NAMALWA (cell line): Measurements from ENCODE around the gene LTBP2.

ENCODE experiments used
- DNase-seq: peaks from one replicate; pipeline ENCODE4 v3.0.0-alpha.2; 2015; ENCODE audit warnings: low spot score

The LTBP2 gene

DNA sequence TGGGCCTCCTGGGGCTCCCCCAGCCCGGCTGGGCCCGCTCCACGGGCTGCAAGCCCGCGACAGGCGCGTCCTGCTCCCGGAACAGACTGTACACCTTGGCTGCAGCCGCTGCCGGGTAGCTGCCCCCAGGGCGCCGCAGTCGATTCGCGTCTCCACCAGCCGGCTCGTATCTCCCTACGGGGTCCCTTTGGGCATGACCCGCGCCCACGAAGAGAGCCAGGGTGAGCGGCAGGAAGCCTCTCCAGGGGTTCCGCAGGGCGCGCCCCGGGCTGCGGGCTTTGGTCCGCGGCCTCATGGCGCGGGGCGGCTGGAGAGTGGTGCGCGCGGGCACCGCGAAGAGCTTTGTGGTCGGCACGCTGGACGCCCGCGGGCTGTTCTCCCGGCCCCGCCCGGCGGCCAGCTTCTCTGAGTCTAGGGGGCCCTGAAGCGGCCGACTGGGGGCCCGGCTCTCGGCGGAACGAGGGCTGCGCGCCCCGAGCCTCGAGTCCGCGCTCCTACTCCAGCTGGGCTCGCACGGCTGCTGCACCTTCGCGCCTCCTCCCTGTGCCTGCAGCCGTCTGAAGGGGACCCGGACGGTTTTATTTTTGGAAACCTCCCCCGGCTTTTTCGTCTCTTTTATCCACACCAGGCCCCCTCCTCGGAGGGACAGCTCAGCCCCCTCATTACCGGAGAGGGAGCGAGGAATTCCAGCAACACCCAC, at the start of gene LTBP2:
LTBP2 (minus strand) TSS at position 588 of the 700 bp plus-strand sequence; CDS start at position 295, 293 bp downstream.
- DNase-seq = no peak

DNA sequence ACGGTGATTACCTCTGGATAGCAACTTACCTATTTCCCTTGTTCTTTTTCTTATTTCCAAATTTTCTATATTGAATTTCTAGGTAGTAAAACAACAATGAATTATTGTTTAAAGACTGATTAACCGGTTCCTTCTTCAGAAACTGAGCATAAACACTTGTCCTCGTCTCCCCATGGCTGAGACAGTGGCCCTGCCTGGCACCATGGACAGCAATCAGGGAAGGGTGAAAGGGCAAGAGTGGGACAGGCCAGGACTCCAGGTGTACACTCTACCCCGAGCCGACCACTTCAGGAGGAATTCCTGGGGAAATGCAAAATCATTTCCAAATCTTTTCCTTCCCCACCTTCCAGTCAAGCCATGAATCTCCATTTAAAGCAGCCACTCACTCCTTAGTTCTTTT, 48.8 kb upstream of the LTBP2 start:
- DNase-seq = no peak

DNA sequence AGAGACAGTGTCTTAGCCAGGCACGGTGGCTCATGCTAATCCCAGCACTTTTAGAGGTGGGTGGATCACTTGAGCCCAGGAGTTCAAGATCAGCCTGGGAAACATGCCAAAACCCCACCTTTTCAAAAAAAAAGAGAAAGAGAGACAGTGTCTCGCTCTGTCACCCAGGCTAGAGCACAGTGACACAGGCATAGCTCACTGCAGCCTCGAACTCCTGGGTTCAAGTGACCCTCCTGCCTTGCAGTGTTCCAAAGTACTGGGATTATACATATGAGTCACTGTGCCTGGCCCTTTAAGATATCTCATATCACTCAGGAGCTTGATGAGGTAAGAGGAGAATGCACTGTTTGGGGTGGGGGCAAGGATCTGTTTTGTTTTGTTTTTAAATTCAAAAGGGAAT, 48.1 kb upstream of the LTBP2 start:
- no peak for DNase-seq

DNA sequence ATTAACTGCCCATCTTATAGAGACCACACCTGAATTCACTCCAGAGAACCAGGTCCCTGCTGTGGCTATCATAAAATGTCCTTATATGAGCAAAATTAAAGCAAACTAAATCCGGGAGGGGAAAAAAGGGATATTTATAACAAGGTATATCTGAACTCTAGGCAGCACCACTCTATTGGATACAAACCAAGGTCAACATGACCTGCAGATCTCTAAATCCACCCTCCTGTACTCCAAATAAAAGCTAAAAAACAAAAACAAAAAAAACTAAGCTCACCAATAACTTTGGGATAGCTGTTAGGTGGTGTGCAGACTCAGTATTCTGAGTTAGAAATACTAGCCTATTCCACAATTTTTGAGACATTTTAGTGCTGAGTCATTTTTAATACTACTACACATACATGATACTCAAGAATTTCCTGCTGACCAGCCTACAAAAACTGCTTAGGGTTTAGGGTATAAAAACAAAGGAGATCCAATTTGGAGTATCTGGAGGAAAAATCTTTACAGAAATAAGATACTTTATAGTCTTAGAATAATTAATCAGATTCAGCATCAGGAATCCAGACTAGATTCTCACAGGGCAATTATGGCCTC, 46.6 kb upstream of the LTBP2 start:
- no peak for DNase-seq

DNA sequence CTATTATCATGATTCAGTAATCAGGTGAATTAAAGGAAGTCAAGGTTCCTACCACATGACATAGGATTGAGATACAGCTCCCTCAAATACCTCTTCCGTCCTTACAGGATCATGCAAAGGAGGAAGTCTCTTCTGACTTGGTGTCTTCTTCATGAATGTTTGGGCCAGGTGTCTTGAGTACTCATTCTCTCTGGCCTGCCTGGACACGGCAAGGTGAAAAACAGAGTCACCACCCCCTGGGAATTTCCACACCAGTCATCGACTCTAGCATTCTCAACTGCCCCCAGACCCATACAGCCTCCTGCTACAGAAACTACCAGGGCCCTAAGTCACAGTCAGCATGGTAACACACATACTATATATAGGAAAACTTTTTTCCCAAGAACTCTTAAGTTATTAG, 44.9 kb upstream of the LTBP2 start:
- DNase-seq = no peak

DNA sequence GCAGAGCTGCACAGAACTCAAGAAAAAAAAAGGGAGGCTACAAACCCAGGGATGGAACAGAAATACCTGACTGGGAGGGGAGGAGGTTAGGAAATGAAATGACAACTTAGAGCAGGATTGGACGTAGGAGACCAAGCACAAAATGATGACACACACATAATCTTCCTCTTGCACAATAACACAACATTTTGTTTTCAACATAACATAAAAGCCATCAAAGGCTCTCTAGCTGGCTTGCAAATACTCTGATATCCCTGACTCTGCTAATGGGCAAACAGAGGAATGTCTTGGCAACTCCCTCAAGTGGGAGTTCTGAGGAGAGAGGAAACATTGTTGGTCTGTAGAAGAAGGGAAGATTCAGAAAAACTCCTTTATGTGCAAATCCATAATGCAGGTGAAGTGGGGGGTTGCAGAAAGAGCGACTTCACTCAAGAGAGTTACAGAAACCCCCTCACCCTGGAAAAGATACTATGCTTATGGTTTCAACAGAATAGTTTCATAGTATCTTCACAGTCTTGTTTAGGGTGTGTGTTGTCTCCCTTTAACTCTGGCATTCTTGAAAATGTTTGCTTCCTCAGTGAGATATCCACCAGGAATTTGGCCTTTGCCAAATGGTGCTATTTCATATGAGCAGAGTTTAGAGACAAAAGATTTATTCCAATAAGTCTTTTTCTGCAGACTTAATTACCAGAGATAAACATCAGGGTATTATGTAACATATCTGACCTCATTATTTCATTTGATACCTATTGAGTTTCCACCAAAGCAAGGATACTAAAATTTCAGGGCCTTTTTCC, 43.8 kb upstream of the LTBP2 start:
- DNase-seq = no peak

DNA sequence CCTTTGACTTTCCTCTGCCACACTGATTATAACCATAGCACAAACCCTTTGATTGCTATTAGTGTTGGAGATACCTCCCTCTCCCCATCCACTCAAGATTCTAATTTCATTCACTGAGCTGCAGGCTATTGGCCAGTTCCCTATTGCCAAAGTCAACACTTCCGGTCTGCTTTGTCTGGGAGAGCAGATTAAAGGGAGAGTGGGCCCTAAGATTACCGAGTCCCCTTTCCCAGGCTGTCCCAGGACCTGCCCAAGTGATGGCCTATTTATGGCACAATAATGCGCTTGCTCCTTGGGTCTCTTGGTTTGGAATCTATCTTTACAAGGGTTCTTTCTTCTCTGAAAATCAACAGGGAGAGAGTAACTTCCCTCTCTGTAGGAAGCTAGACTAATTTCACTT, 42.9 kb upstream of the LTBP2 start:
- DNase-seq = no peak

DNA sequence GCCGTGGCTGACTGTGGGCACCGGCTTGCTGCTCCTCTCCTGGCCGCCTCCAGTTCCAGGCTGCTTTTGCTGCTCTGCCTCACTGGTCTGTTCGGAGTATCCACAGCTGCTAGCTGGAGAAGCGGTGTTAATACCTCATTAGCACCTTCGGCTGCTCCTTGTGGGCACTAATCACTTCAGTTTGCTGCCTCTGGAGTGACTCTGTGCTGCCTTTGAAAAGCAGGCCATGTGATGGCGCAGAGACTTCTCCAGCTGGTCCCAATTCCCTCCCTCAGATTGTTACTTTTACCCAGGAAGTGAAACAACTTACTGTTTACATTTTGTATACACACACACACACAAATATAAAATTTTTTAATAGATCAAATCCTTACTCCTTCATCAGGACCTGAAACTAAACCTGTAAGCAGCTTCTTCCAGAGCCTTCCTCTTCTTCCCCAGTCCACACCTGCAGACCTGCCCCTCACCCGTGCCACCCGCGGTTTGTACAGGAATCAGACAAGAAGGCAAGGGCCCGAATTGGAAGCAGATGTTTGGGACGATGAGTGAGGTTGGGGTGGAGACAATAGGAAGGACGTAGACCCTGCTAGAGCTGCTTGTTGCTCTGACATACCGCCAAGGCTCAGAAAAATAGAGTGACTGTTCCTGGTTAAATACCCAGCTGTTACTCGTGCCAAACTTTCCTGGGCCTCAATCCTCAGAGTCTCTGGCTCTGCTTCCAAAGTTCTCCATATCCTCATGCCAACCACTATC, 41.5 kb upstream of the LTBP2 start:
- no peak for DNase-seq

DNA sequence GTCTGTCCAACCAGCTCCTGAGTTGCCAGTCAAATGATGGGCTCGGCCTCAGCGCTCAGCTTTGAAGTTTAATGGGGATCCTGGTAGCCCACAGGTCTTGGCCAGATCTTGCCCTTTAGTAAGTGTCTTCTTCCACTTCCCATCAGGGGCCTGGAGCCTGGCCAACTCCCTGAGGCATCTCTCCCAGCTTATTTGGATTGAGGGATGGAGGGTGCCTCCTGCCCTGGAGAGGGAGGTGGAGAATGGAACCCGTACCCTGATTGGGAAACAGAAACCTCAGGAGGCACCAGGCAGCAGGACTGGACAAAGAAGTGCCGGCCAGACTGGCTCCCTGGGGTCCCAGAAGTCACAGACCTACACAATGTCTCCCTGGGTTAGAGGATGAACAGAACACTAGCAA, 40.5 kb upstream of the LTBP2 start:
- DNase-seq = no peak

DNA sequence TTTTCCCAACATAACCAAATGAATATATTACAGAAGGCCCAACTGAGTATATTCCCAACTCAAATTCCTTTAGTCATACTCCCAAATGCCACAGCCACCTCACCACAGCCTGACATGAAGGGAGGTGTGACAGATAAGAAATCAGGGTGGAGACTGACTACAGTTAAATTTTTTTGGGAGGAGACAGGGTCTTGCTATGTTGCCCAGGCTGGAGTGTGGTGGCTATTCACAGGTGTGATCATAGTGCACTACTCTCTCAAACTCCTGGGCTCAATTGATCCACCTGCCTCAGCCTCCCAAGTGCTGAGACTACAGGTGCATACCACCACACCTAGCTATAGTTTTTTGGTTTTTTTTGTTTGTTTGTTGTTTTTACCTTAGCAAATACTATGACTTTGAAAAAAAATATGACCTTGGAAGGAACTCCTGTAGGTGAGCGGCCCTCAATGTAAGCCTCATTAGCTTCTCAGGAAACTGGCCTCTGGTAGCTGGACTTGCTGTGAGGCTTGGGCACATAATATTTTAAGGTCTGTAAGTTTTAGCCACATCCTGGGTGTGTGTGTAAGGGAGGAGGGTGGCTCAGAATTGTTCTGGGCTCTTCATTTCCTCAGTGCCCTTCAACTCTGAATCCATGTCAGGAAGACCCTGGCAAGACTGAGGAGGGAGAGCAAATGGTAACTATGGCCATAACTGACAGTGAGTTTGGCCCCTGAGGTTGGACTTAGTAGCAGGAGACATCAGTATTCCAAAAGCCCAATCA, 39.1 kb upstream of the LTBP2 start:
- DNase-seq = no peak

DNA sequence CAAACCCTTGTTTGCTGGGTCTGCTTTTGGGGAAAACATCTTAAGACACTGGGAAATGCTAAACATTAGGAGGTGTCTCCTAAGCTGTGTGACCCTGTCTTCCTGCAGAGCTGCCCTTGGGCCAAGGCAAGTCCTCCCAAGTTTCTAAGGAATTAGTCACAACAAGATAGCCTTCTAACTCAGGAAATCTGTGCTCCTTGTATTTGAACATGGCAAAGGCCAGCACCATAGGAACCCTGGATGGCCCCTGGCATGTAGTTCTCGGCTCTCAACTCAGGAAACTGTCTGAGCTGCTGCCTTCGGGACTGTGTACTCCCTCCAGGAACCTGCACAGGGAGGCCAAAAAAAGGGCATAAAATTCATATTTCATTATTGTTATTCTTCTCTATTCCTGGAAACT, 37.6 kb upstream of the LTBP2 start:
- no peak for DNase-seq

DNA sequence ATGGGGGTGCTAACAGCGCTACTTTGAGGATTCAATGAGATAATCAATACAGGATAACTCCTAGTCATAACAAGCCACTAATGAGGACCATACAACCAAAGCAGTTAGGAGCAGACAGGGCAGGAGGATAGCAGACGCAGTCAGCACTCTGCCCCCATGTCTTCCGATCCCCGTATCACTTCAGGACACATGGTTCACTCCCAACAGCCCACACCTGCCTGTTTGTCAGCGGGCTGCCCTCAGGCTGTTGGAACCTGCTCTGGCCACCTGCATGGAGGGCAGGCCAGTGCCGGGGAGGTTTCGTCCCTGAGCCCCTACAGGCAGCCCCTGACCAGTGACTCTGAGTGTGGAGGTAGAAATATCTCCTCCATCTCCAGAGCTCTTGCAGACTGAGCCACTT, 37.1 kb upstream of the LTBP2 start:
- no peak for DNase-seq

DNA sequence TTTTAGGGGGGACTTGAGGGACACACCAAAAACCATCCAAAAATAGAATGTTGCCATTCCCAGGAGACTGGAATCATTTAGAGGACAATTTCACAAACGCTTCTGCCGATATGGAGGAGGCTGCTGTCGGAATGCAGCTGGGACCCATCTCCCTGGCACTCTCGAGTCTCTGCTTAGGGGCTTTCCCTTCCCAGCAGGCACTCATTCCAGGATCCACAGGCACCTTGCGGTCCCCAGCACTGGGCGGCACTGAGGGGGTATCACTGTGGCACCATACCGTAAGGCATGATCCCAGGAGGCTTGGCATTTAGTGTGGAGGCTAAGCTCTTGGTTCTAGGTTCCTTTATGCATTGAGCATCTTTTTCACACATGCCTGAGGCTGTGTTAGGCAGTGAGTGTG, 36.6 kb upstream of the LTBP2 start:
- no peak for DNase-seq

DNA sequence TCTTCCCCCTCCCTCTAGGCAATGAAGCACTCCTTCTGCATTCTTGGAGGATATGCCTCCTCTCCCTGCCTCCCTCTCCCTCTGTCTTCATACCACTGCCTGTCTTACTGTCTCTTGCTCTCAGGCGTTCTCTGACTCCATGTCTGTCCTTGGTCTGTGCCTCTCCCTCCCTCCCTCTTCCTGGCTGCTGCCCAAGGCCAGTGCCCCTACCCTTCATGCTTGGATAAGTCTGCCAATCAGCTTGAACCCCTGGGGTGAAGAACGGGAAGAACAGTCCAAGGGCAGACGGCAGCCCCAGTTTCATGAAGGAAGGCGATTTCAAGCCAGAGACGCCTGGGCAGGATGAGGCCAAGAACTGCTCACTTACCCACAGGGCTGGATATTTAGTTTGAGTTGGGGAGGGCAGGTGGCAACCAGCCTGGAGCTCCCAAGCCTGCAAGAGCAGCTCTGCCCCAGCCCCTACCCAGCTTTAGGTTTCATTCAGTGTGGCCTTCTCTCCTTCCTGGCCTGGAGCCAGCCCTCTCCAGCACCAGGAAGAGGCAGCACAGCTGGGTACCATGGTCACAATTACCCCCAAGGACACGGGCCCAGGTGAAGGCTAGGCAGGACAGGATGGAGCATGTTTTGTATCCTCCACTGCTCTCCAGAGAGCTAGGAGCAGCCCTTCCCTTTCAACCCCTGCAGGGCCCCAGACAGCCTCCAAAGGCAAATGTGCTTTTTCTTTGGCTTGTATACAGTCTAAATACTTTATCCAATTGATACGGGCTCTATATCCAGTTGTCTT, 35.8 kb upstream of the LTBP2 start:
- DNase-seq = no peak

DNA sequence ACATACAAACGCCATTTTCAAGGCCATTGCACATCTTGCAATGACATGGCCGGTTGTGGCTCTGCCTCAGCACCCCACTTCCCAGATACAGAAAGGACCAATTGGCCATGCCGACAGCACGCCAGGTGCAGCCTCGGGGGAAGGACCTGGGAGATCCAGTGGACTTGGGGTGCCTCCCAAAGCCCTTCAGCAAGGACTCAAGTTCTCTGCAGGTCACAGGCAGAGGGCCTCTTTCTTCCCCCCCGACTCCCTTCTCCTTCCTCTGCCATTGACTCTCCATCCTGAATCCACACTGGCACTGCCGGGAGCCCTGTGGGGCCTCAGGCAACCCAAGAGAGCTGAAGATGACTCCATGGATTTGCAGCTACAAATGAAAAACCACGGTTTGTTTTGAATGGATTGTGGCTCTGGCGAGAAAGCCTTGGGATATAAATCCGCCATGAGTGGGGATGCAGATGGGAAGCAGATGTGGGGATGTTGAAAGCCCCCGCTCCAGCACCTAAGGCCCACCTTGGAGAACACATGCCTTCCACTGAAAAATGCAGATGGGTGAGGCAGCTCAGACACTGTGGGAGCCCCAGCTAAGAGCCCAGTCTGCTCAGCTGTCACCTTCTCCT, 35.1 kb upstream of the LTBP2 start:
- DNase-seq = no peak

DNA sequence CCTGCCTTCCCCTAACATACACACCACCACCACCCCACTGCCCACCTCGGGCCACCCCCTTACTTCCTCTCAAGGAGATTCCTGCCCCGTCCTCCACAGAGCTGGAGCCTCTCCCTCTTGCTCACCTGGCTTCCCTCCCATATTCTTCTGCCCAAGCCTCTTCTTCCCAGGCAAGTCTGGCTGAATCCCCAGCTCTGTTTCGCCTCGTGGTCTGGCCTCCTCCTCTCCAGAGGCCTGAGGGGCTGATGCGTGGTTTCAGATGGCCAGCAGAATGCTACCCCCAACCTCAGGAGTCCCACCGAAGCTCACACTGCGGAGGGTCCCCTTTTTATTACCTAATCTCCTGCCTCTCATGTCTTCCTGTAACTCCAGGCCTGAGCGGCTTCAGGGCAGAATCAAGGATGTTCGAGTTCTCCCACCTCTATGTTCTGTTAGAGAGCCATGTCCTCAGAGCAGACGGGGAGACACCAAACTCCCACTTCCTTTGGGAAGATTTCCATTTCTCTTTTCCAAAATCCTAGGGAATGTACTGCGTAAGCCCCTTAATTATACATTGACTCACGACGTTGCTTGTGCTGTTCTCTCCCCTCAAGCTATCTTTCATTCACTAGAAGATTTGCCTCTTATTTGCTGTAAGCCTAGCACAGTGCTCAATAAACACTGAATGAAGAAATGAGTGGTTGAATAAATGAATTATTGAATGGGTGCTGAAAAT, 33.9 kb upstream of the LTBP2 start:
- no peak for DNase-seq

DNA sequence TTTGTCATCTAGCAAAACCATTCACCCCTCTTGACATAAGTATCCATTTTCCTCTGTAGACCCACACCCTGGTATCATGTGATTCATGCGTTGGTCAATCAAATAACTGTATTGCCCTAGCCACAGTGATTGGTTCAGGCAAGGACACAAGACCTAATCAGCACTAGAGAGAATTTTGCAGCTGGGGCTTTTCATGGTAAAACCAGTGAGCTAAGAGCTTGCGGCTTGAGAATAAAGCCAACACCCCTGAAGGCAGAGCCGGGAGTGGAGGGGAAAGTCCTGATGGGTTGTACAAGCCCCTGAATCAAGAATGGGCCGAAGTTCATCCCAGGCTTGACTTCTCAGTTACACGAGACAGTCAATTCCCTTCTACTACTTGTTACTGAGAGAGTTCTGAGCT, 33.2 kb upstream of the LTBP2 start:
- no peak for DNase-seq

DNA sequence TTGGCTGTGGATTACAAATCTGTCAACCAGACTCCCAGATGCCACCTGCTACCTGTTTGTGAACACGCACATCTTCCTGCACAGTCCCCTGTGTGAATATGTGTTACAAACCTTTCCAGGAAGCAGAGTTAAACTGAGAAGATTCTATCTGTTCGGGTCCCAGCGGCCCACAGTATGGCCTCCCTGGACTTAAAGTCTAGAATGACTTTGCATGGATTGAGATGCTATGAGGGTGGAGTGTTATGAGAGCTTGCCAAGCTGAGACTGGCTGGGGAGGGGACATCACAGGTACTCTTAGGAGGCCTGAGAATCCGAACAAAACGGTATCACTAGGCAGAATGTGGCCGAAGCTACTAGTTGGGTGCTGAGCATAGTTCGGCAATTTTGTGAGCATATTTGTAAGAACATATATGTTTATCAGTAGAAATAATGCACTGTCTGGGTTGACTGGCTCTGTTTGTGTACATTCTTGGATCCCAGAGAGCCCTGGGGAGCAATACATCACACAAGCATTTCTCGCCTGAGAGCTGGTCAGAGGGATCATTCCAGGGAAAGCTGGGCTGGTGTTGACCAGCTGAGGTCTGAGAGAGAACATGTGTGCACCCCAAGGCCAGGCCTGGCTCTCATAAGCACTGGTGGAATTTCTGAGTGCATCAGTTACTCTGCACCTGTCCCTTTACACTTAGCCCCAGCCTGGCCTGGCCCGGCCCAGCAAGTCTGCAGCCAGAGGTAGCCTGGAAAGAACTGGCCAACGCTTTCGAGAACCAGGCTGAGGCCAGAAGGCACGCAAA, 29.8 kb upstream of the LTBP2 start:
- DNase-seq = no peak

DNA sequence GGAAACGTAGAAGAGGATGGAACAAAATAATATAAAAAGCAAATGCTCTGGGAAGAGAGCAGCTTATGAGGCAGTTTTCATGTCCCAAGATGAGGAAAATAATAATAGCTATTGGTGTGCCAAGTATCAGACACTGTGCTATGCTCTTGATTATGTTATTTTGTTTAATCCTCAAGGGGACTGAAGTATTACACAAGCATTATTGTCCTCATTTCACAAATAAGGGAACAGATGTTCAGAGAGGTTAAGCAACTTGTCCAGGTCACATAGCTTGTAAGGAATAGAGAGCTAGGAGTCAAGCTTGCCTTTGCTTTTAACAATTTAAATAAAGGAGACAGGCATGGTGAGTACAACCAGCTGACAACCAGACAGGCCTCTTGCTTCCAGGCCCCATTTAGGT, 26.9 kb upstream of the LTBP2 start:
- DNase-seq = no peak
